ENCODE measurements around the gene STX16. TPM values are rescaled to one million over a fixed set of nuclear protein-coding genes. Genes with fewer than 3 reads are reported as not detected.

STX16 gene
- total RNA-seq, 4 donors from 2014 or later: 29.6 to 49.2 (median 32.8) TPM

DNA sequence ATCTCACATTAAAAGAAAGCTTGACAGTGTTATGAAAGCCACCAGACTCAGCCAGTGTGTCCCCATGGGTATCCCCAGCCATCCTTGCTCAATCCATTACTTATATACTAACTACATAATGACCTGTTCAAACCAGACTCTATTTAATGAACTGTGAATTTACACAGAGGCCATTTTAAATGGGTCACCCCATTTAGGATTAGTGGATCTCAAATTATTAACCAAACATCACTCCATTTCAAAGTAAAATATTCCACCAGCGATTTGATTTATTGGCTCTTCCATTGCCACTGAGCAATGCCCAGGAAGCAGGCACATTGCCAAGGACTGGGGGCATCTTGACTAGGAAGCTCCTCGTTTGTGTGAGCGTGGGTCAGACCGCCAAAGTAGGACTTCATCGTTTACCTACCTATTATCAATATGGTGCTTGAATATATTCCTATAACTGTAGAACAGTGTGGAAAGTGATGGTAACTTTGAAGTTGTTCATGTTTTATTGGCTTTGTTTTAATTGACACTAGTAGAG is 26.1 kb downstream of the STX16 start:
- intact Hi-C loops (cut with DNase I): no loop called here
- Histone ChIP-seq H3K4me1 (no peaks in the 10 kb centered on the region), H3K36me3 (peaks cover 15 to 89% (median 28%) of the 10 kb centered on the region in 3 donors), H3K27me3 (no peaks in the 10 kb centered on the region), H3K27ac (no peak overlapping the region), H3K9me3 (no peaks in the 10 kb centered on the region), H3K4me3 (no peak overlapping the region)
- TF ChIP-seq POLR2A (IDR thresholded peaks at IDR 0.05): no peak
- no peak for TF ChIP-seq CTCF (IDR thresholded peaks at IDR 0.05)
- 88 to 100% methylated on average over 5 of the region's 5 CpGs for WGBS, 2 donors
- no peak for DNase-seq

- intact Hi-C loops (cut with DNase I): no loop called here
- Histone ChIP-seq H3K36me3 (peaks cover 15 to 83% (median 23%) of the 10 kb centered on the region in 3 donors), H3K9me3 (no peaks in the 10 kb centered on the region), H3K4me1 (no peaks in the 10 kb centered on the region), H3K27me3 (no peaks in the 10 kb centered on the region), H3K27ac (no peak overlapping the region), H3K4me3 (no peak overlapping the region)
- no peak for DNase-seq
- TF ChIP-seq POLR2A (IDR thresholded peaks at IDR 0.05) (no peak), CTCF (IDR thresholded peaks at IDR 0.05) (no peak)
- WGBS, 2 donors: 83 to 95% methylated on average over 3 to 5 of the region's 5 CpGs
Observed at GRCh38 chr20:58677808-58678207, 26.7 kb downstream of the STX16 start.

DNA sequence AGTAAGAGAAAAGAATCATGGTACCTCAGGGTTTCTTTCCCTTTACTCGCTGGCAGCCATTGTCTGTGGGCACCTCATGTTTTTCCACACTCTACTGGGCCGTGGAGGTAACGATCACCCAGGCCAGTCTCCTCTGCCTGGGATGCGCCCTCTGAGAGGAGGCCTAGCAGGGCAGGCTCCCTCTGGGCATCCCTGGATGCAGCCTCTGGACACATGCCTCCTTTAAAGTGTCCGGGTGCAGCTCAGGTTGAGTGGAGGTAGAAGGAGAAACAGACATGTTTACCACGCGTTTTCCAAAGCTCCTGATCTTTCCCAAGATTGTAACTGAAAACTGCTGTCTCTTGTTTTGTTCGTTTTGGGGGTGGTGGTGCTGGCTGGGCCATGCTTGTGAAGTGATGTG is 27.7 kb downstream of the STX16 start:
- H3K36me3 ChIP-seq: peaks cover 15 to 73% (median 21%) of the 10 kb centered on the region in 3 donors
- WGBS, 2 donors: 77 to 94% methylated on average over 6 to 7 of the region's 8 CpGs
- H3K4me3 ChIP-seq: no peak overlapping the region
- no peaks in the 10 kb centered on the region for H3K4me1 ChIP-seq
- no peak overlapping the region for H3K27ac ChIP-seq
- TF ChIP-seq POLR2A (IDR thresholded peaks at IDR 0.05) (no peak), CTCF (IDR thresholded peaks at IDR 0.05) (no peak)
- no peak for DNase-seq
- intact Hi-C loops (cut with DNase I): no loop called here
- no peaks in the 10 kb centered on the region for H3K27me3 ChIP-seq
- H3K9me3 ChIP-seq: no peaks in the 10 kb centered on the region

GRCh38 chr20:58682656-58683531 is 31.8 kb downstream of the STX16 start:
- peaks cover 0 to 38% (median 4%) of the 10 kb centered on the region in 3 donors for H3K36me3 ChIP-seq
- no peak overlapping the region for H3K27ac ChIP-seq
- no peaks in the 10 kb centered on the region for H3K4me1 ChIP-seq
- H3K27me3 ChIP-seq: no peaks in the 10 kb centered on the region
- no peak for TF ChIP-seq POLR2A (IDR thresholded peaks at IDR 0.05)
- TF ChIP-seq CTCF (IDR thresholded peaks at IDR 0.05): no peak
- no peaks in the 10 kb centered on the region for H3K9me3 ChIP-seq
- intact Hi-C loops (cut with DNase I): no loop called here
- no peak for DNase-seq
- WGBS, 2 donors: 79 to 80% methylated on average over 10 to 11 of the region's 11 CpGs
- H3K4me3 ChIP-seq: no peak overlapping the region

DNA sequence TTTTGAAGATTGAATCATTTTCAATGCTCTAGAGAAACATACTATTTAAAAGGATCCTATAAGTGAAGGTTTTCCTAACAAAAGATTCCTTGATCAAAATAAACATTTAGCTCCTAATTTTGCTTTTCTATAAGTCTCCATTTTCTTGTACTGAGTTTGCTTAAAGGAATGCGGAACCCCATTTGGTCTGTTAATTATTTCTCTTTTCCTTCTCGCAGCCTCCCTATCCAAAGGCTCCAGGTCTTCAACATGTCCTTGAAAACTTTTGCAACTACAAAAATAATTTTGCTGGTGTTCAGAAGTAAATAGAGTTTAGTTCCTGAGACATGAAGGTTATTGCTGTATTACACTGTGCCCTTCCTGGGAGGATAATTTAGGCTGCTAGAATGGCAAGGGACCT is 33.2 kb downstream of the STX16 start:
- H3K36me3 ChIP-seq: peaks cover 0 to 24% (median 0%) of the 10 kb centered on the region in 3 donors
- H3K27me3 ChIP-seq: no peaks in the 10 kb centered on the region
- DNase-seq: no peak
- TF ChIP-seq CTCF (IDR thresholded peaks at IDR 0.05): no peak
- TF ChIP-seq POLR2A (IDR thresholded peaks at IDR 0.05): no peak
- no peak overlapping the region for H3K27ac ChIP-seq
- H3K9me3 ChIP-seq: no peaks in the 10 kb centered on the region
- H3K4me1 ChIP-seq: peaks cover 0 to 6% (median 0%) of the 10 kb centered on the region in 3 donors
- no peak overlapping the region for H3K4me3 ChIP-seq
- intact Hi-C loops (cut with DNase I): no loop called here
- WGBS, 2 donors: 98 to 100% methylated on average over 2 of the region's 2 CpGs

Data from esophagus squamous epithelium (tissue), 5 donors.